GM12878 (cell line): ENCODE data around the gene LTB4R. TPM values are rescaled to one million over a fixed set of nuclear protein-coding genes. Genes with fewer than 3 reads are reported as not detected.

Source experiments
- ATAC-seq: fragments of 200-7000 bp; cut with Tn5 transposase; 3 replicates; pipeline ENCODE4 v1.9.1; 2020; ENCODE audit warnings: mild to moderate bottlenecking, moderate library complexity
- BruUV-seq: library from RNA; stranded (reverse); fragments of 400-500 nt; replicated peaks from 2 replicates; lab custom pipeline; 2021; lab: Mats Ljungman, UMichigan
- CTCF ChIA-PET: fragments of 300-600 bp; sonication (Branson Sonifier 250); formaldehyde crosslinking; extraction: SDS; loops from one replicate; lab custom pipeline; 2021; ENCODE audit warnings: inconsistent platforms; lab: Yijun Ruan, JAX
- POLR2A ChIA-PET: fragments of 350-600 bp; formaldehyde crosslinking; extraction: SDS; loops from one replicate; lab custom pipeline; 2021; ENCODE audit warnings: inconsistent platforms; lab: Charles Lee
- RAD21 ChIA-PET: fragments of 300-600 bp; sonication (Branson Sonifier 250); formaldehyde crosslinking; loops from one replicate; lab custom pipeline; 2023; ENCODE audit warnings: antibody characterized with exemption; ENCODE audit not compliant: unreplicated experiment; lab: Charles Lee
- SMC1A ChIA-PET: fragments of 300-600 bp; sonication (Branson Sonifier 250); formaldehyde crosslinking; loops from one replicate; lab custom pipeline; 2023; ENCODE audit not compliant: unreplicated experiment, uncharacterized antibody; lab: Charles Lee
- DNase-seq: peaks from one replicate; pipeline ENCODE4 v3.0.0-alpha.2; 2011; ENCODE audit warnings: low read depth, low spot score
- FAIRE-seq: peaks from 3 replicates; lab custom pipeline; 2011; peaks lifted over from hg19 to GRCh38; lab: Jason Lieb, UNC
- H2AFZ ChIP-seq: 2 replicates; pipeline ENCODE4 v1.6.0; 2011; ENCODE audit warnings: low read depth, low read length, control low read depth; ENCODE audit not compliant: control insufficient read depth
- H3K27ac ChIP-seq: 2 replicates; pipeline ENCODE4 v1.5.1; 2011; ENCODE audit warnings: control low read depth; ENCODE audit not compliant: control insufficient read depth, insufficient read depth
- H3K27me3 ChIP-seq, 2 experiments: replicated peaks in 1 of 2; 2 replicates each; pipeline versions ENCODE4 v1.6.0 to v1.6.1; 2011; ENCODE audit warnings: low read length in 1 of 2; ENCODE audit not compliant: control insufficient read depth in 2 of 2, insufficient read depth in 2 of 2
- H3K36me3 ChIP-seq, 2 experiments: 2 replicates each; pipeline ENCODE4 v1.5.1; 2011; ENCODE audit warnings: low read length in 1 of 2; ENCODE audit not compliant: control insufficient read depth in 2 of 2, insufficient read depth in 2 of 2
- H3K4me1 ChIP-seq: 2 replicates; pipeline ENCODE4 v1.6.1; 2011; ENCODE audit warnings: mild to moderate bottlenecking, low read length, moderate library complexity, mixed read lengths; ENCODE audit not compliant: control insufficient read depth, insufficient read depth
- H3K4me2 ChIP-seq: 2 replicates; pipeline ENCODE4 v1.6.0; 2011; ENCODE audit warnings: control low read depth; ENCODE audit not compliant: control insufficient read depth, insufficient read depth
- H3K4me3 ChIP-seq: fragments of 200-600 bp; sonication (generic); 2 replicates; pipeline ENCODE4 v1.5.1; 2016
- H3K79me2 ChIP-seq: 2 replicates; pipeline ENCODE4 v1.6.0; 2011; ENCODE audit warnings: low read length; ENCODE audit not compliant: control insufficient read depth, insufficient read depth
- H3K9ac ChIP-seq: 2 replicates; pipeline ENCODE4 v1.8.0; 2011; ENCODE audit warnings: low read length, control low read depth, mixed read lengths; ENCODE audit not compliant: control insufficient read depth, insufficient read depth
- H3K9me3 ChIP-seq: replicated peaks from 3 replicates; pipeline ENCODE4 v1.5.1; 2011; ENCODE audit warnings: mild to moderate bottlenecking, low read length; ENCODE audit not compliant: control insufficient read depth, insufficient read depth
- H4K20me1 ChIP-seq: 2 replicates; pipeline ENCODE4 v1.6.0; 2011; ENCODE audit not compliant: control insufficient read depth, insufficient read depth
- BACH1 ChIP-seq: fragments of 450-650 bp; IDR thresholded peaks from 2 replicates; pipeline ENCODE4 v1.6.1; 2017; ENCODE audit warnings: mild to moderate bottlenecking, borderline replicate concordance
- BHLHE40 ChIP-seq, 2 experiments: fragments of 450-650 bp in 1 of 2; IDR thresholded peaks; 2 replicates each; pipeline ENCODE4 v1.6.1; 2011 to 2017; ENCODE audit warnings: low read depth in 2 of 2, borderline replicate concordance in 1 of 2, improper control_type of control experiment in 1 of 2, low read length in 1 of 2, mild to moderate bottlenecking in 1 of 2
- NR2F1 ChIP-seq: fragments of 450-650 bp; conservative IDR thresholded peaks from 2 replicates; pipeline ENCODE4 v1.6.1; 2017; ENCODE audit warnings: mild to moderate bottlenecking
- PML ChIP-seq: IDR thresholded peaks from 2 replicates; pipeline ENCODE4 v1.6.1; 2012; ENCODE audit warnings: low read length, inconsistent platforms
- TCF3 ChIP-seq: IDR thresholded peaks from 2 replicates; pipeline ENCODE4 v1.6.1; 2012; ENCODE audit warnings: low read depth, mild to moderate bottlenecking, low read length, borderline replicate concordance; ENCODE audit not compliant: insufficient read depth
- USF2 ChIP-seq: IDR thresholded peaks from 2 replicates; pipeline ENCODE4 v1.6.1; 2011; ENCODE audit warnings: low read depth, low read length, improper control_type of control experiment, borderline replicate concordance
- WGBS: methylation state at CpG from one replicate; pipeline ENCODE4 v1.1.6; 2016; ENCODE audit warnings: low lambda C conversion rate; ENCODE audit not compliant: insufficient replicate concordance, insufficient coverage; ENCODE audit errors: missing lambda C conversion rate; 5-methylcytosine and 5-hydroxymethylcytosine counted together
- in situ Hi-C: fragments of 300-500 bp; cut with MboI; formaldehyde crosslinking; loops from 9 replicates; pipeline ENCODE4 v1.14.3; 2018; ENCODE audit warnings: mixed read lengths
- intact Hi-C: fragments of 100-400 bp; cut with micrococcal nuclease; formaldehyde crosslinking; loops from one replicate; pipeline ENCODE4 v1.14.2; 2022; ENCODE audit not compliant: unreplicated experiment
- polyA plus RNA-seq, 11 experiments: library from polyadenylated mRNA; depleted of rRNA in 4 of 11; unstranded in 6 of 11; stranded (reverse) in 5 of 11; fragments of >200 nt; fragmentation: Nextera tagmentation in 4 of 11; fragmentation: Illumina TruSeq in 1 of 11; extraction: Ambion mirVana in 4 of 11; extraction: Trizol in 1 of 11; gene quantifications; 1 replicate in 1 of 11; 2 replicates in 10 of 11; pipeline versions ENCODE4 v1.2.1 to v1.2.3, GENCODE V29; 2011 to 2016; ENCODE audit warnings: inconsistent platforms in 2 of 11, missing spikeins in 2 of 11, low read depth in 1 of 11
- total RNA-seq, 4 experiments: library from RNA; depleted of rRNA in 3 of 4; stranded (reverse); fragments of >200 nt in 3 of 4; fragmentation: Illumina TruSeq in 1 of 4; extraction: Trizol in 1 of 4; gene quantifications; 2 replicates each; pipeline versions ENCODE4 v1.2.1 to v1.2.3, GENCODE V29; 2013 to 2021

LTB4R gene
- total and polyA plus RNA-seq, 10 of the 15 experiments (the other 5 are each of a cell fraction or from before 2014, with no cell fraction given): 1.2 to 14.0 (median 4.0) TPM

GRCh38 chr14:24307156-24307574 lies 4.1 kb upstream of the LTB4R start:
- RAD21 ChIA-PET: interaction anchor here (1.2 to 4.0 kb wide), 13 partner anchors 8 to 249 kb away, joined by 3 to 52 read pairs (median 14); partner anchors contain the start of genes MDP1, PCK2 and TINF2
- H3K4me1 ChIP-seq: peaks cover 20% of the 10 kb centered on the region; the same call in 1 of the 2 replicates
- in situ Hi-C loops: no loop called here
- CTCF ChIA-PET: interaction anchor here (0.8 to 7.9 kb wide), 34 partner anchors 9 to 216 kb away, joined by 3 to 149 read pairs (median 6); partner anchors contain the start of genes ADCY4, CHMP4A, DHRS1 and IPO4
- ATAC-seq (no peak), DNase-seq (no peak), FAIRE-seq (no peak)
- TF ChIP-seq NR2F1: no peak
- TF ChIP-seq TCF3: no peak
- TF ChIP-seq USF2: no peak
- TF ChIP-seq BHLHE40 (IDR thresholded peaks at IDR 0.05; ENCODE audit: borderline replicate concordance in 1 of 2, low read depth in 2 of 2, low read length in 1 of 2): no peak
- TF ChIP-seq PML: no peak
- no peak for TF ChIP-seq BACH1
- TSS peak; percentile 31 for BruUV-seq
- H3K27ac ChIP-seq: no peak overlapping the region
- H3K4me2 ChIP-seq: no peak overlapping the region
- H3K9me3 ChIP-seq: no peaks in the 10 kb centered on the region
- SMC1A ChIA-PET: interaction anchor here (0.8 to 4.9 kb wide), 12 partner anchors 9 to 170 kb away, joined by 3 to 36 read pairs (median 6); partner anchors contain the start of genes IRF9, MDP1 and TINF2
- no peak overlapping the region for H3K9ac ChIP-seq
- no peaks in the 10 kb centered on the region for H4K20me1 ChIP-seq
- peaks cover 15 to 30% of the 10 kb centered on the region in 2 experiments for H3K36me3 ChIP-seq
- H2AFZ ChIP-seq: no peak overlapping the region
- intact Hi-C loops: no loop called here
- WGBS: 84% methylated on average over 11 of the region's 11 CpGs
- no peak overlapping the region for H3K4me3 ChIP-seq
- no peaks in the 10 kb centered on the region for H3K27me3 ChIP-seq
- H3K79me2 ChIP-seq: no peaks in the 10 kb centered on the region
- POLR2A ChIA-PET: interaction anchor here (1.2 to 3.3 kb wide), 8 partner anchors 8 to 193 kb away, joined by 3 to 26 read pairs (median 6); partner anchors contain the start of genes DCAF11, DHRS1, NOP9 and NRL
